ENCODE data around the gene MACROD2. TPM values are rescaled to one million over a fixed set of nuclear protein-coding genes. Genes with fewer than 3 reads are reported as not detected.
A peak's percentile ranks its signal among the peaks of the same experiment; 100 is the strongest.

Gene MACROD2
- total RNA-seq, 1 experiment from 2014 or later, result 1.6 TPM

GRCh38 chr20:14406495-14406894, 411.2 kb downstream of the MACROD2 start:
- Histone ChIP-seq H2BK120ac (ENCODE audit: low read depth, low read length, poor library complexity, severe bottlenecking) (no peak overlapping the region), H3K4ac (ENCODE audit: low read depth, low read length) (no peak overlapping the region), H3K14ac (ENCODE audit: insufficient read depth, low read length) (no peak overlapping the region), H3T11ph (ENCODE audit: low read length) (no peak overlapping the region), H4K8ac (replicated peaks; ENCODE audit: insufficient read length, low read depth, low read length) (no peak overlapping the region), H3K9me3 (ENCODE audit: control insufficient read depth, low read depth, low read length) (no peaks in the 10 kb centered on the region), H2BK5ac (ENCODE audit: insufficient read length, low read length) (no peak overlapping the region), H3K18ac (ENCODE audit: insufficient read length, low read depth, low read length) (no peak overlapping the region), H3K4me2 (ENCODE audit: insufficient read depth, insufficient read length, low read length) (no peak overlapping the region), H4K91ac (ENCODE audit: insufficient read length, low read depth, low read length) (no peak overlapping the region), H4K20me1 (ENCODE audit: control insufficient read depth, insufficient read depth, insufficient read length) (no peaks in the 10 kb centered on the region), H2BK15ac (ENCODE audit: low read depth, low read length) (no peak overlapping the region), H3K79me2 (ENCODE audit: insufficient read depth, low read length) (no peaks in the 10 kb centered on the region), H2AFZ (ENCODE audit: low read length) (no peak overlapping the region), H4K5ac (ENCODE audit: insufficient read length, low read depth, low read length) (no peak overlapping the region), H3K79me1 (ENCODE audit: insufficient read depth, low read depth, low read length, poor library complexity, severe bottlenecking) (no peaks in the 10 kb centered on the region), H3K4me1 (ENCODE audit: insufficient read depth, low read length) (no peaks in the 10 kb centered on the region), H2AK5ac (ENCODE audit: insufficient read length, low read length) (no peak overlapping the region), H3K27ac (ENCODE audit: insufficient read length, low read depth, low read length) (no peak overlapping the region), H3K23ac (ENCODE audit: insufficient read length, low read depth, low read length) (no peak overlapping the region), H3K56ac (ENCODE audit: insufficient read length, low read depth, low read length) (no peak overlapping the region), H3K27me3 (ENCODE audit: insufficient read depth, low read length) (peaks cover 6% of the 10 kb centered on the region; the same call in 1 of the 2 replicates), H2BK20ac (ENCODE audit: low read depth, low read length, poor library complexity, severe bottlenecking) (no peak overlapping the region), H3K23me2 (ENCODE audit: insufficient read length, low read depth, low read length, poor library complexity, severe bottlenecking) (no peaks in the 10 kb centered on the region), H2BK12ac (ENCODE audit: insufficient read length, low read depth, low read length) (no peak overlapping the region), H3K9ac (ENCODE audit: extremely low read depth, insufficient read length, low read length) (no peak overlapping the region)
- Mint-ChIP-seq H3K27me3 (ENCODE audit: low read depth) (peaks cover 5% of the 10 kb centered on the region), H3K4me1 (peaks cover 3 to 17% of the 10 kb centered on the region in 2 experiments; a peak in 3 of 4 replicates), H3K27ac (0 out of 7 replicates have a peak overlapping the region, but pooled peaks of 1 of the 3 experiments have one; percentile 0), H3K9me3 (no peaks in the 10 kb centered on the region), H3K36me3 (ENCODE audit: insufficient read depth in 1 of 3, low read depth in 3 of 3) (no peaks in the 10 kb centered on the region), H3K4me3 (no peak overlapping the region)
- no peak for DNase-seq
- TF ChIP-seq CTCF (conservative IDR thresholded peaks at IDR 0.05), result no peak

Measured in H9 (cell line).